ENCODE data around the gene COX8A. TPM values are rescaled to one million over a fixed set of nuclear protein-coding genes. Genes with fewer than 3 reads are reported as not detected.
"Not testable (repeated sequence)": the region's sequence is repeated elsewhere in the genome, so short reads cannot be mapped to it uniquely, and the experiment has no call there.

The COX8A gene
- total RNA-seq, 4 donors from 2014 or later = 41.0 to 359 (median 139) TPM

DNA sequence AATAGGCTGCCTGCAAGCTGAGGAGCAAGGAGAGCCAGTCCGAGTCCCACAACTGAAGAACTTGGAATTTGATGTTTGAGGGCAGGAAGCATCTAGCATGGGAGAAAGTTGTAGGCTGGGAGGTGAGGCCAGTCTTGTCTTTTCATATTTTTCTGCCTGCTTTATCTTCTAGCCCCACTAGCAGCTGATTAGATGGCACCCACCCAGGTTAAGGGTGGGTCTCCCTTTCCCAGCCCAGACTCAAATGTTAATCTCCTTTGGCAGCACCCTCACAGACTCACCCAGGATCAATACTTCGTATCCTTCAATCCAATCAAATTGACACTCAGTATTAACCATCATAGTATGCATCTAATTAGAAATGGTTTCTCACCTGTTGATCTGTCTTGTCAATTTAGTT is 5.0 kb upstream of the COX8A start:
- Histone ChIP-seq H3K9me3 (no peaks in the 10 kb centered on the region), H3K4me3 (no peak overlapping the region), H3K36me3 (no peaks in the 10 kb centered on the region), H3K27me3 (no peaks in the 10 kb centered on the region), H3K4me1 (no peaks in the 10 kb centered on the region), H3K27ac (no peak overlapping the region)
- no peak for TF ChIP-seq POLR2A (IDR thresholded peaks at IDR 0.05)
- TF ChIP-seq, protein P1, sequence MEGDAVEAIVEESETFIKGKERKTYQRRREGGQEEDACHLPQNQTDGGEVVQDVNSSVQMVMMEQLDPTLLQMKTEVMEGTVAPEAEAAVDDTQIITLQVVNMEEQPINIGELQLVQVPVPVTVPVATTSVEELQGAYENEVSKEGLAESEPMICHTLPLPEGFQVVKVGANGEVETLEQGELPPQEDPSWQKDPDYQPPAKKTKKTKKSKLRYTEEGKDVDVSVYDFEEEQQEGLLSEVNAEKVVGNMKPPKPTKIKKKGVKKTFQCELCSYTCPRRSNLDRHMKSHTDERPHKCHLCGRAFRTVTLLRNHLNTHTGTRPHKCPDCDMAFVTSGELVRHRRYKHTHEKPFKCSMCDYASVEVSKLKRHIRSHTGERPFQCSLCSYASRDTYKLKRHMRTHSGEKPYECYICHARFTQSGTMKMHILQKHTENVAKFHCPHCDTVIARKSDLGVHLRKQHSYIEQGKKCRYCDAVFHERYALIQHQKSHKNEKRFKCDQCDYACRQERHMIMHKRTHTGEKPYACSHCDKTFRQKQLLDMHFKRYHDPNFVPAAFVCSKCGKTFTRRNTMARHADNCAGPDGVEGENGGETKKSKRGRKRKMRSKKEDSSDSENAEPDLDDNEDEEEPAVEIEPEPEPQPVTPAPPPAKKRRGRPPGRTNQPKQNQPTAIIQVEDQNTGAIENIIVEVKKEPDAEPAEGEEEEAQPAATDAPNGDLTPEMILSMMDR (IDR thresholded peaks at IDR 0.05) = no peak
- DNase-seq = no peak
- intact Hi-C loops (cut with DNase I; ENCODE audit: low total_unique reads) = no loop called here

DNA sequence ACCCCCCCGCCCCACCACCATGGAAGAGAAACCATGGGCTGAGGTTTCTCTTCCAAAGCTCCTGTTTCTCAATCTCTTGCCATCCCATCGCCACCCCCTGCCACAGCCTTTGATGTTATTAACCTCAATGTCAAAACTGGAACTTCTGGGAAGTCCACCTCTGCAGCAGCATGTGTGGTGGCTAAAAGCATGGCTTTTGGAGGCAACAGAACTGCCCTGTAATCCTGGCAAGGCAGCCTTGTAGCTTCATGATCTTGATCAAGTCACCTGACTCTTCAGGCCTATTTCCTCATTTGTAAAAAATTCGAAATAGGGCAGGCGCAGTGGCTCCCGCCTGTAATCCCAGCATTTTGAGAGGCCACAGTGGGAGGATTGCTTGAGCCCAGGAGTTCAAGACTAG is 3.5 kb upstream of the COX8A start:
- DNase-seq = no peak
- TF ChIP-seq, protein P1 (IDR thresholded peaks at IDR 0.05) = no peak
- TF ChIP-seq POLR2A (IDR thresholded peaks at IDR 0.05) = no peak
- Histone ChIP-seq H3K4me1 (peaks cover 0 to 7% of the 10 kb centered on the region in 2 donors), H3K36me3 (no peaks in the 10 kb centered on the region), H3K9me3 (no peaks in the 10 kb centered on the region), H3K27me3 (no peaks in the 10 kb centered on the region), H3K27ac (no peak overlapping the region), H3K4me3 (no peak overlapping the region)
- intact Hi-C loops (cut with DNase I; ENCODE audit: low total_unique reads) = no loop called here

DNA sequence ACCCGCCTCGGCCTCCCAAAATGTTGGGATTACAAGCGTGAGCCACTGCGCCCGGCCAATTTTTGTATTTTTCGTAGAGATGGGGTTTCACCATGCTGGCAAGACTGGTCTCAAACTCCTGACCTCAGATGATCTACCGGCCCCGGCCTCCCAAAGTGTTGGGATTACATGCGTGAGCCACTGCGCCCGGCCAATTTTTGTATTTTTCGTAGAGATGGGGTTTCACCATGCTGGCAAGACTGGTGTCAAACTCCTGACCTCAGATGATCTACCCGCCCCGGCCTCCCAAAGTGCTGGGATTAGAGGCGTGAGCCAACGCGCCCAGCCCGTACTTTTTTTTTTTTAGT is 535 bp upstream of the COX8A start:
- H3K9me3 ChIP-seq; H3K27me3 ChIP-seq; H3K36me3 ChIP-seq; DNase-seq; intact Hi-C loops (cut with DNase I; ENCODE audit: low total_unique reads): not testable (repeated sequence)
- peaks cover 0 to 14% of the 10 kb centered on the region in 2 donors for H3K4me1 ChIP-seq
- peak overlapping the region in 1 of 2 donors; percentile 89 for H3K27ac ChIP-seq
- peak overlapping the region in 1 of 2 donors; percentile 98 for H3K4me3 ChIP-seq

DNA sequence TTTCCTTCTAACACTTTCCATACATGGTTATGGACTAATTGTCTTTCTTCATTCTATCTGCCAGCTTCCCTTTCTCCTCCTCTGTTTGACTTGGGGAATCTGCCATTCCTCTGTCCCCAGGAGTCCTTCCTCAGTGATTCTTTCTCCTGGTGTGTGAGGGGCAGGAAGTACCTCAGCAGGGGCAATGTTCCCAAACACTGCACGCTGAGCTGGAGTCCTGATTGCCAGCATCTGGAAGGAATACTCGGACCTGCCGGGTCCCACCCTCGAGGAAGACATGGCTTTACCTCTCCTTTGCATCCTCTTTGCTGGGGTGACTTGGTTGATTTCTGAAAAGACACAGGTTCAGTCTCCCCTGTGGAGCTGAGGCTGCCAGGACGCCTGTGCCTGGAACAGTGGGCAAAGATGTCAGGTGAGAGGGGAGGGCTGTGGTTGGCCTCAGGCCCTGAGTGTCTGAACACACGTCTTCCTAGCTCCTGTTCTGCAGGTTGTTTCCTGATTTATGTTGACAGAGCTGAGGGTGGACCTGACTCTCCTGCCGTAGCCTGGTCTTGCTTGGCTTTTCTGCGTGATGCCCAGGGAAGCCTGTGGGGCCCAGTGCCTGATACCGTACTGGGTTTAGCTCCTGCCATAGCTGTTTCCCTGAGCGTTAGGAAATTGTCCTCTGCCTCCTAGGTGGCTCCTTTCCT is 4.3 kb downstream of the COX8A start:
- Histone ChIP-seq H3K36me3 (no peaks in the 10 kb centered on the region), H3K27me3 (no peaks in the 10 kb centered on the region), H3K4me1 (peaks cover 0 to 14% of the 10 kb centered on the region in 2 donors), H3K27ac (no peak overlapping the region), H3K4me3 (no peak overlapping the region), H3K9me3 (no peaks in the 10 kb centered on the region)
- no peak for DNase-seq
- intact Hi-C loops (cut with DNase I; ENCODE audit: low total_unique reads) = no loop called here
- TF ChIP-seq POLR2A (IDR thresholded peaks at IDR 0.05) = no peak
- TF ChIP-seq, protein P1 (IDR thresholded peaks at IDR 0.05) = no peak

DNA sequence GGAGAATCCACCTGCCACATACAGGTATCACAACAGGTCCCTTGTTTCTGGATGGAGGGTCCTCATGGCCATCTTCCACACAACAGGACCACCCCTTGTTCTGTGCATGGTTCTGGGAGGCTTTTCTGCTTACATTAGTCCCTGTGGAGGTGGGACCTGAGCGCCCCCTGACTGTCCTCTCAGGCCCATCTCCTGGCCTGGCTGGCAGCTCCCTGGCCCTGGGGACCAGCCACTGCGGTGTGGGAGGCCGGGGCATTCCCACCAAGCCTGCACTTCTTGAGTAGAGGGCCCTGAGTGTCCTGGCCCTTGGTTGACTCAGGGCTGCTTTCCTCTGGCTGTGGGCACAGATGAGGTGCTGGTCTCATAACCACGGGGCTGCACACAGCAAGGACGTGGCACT is 5.0 kb downstream of the COX8A start:
- H3K27ac ChIP-seq = no peak overlapping the region
- TF ChIP-seq, protein P1 (IDR thresholded peaks at IDR 0.05) = no peak
- no peak for TF ChIP-seq POLR2A (IDR thresholded peaks at IDR 0.05)
- no peak for DNase-seq

DNA sequence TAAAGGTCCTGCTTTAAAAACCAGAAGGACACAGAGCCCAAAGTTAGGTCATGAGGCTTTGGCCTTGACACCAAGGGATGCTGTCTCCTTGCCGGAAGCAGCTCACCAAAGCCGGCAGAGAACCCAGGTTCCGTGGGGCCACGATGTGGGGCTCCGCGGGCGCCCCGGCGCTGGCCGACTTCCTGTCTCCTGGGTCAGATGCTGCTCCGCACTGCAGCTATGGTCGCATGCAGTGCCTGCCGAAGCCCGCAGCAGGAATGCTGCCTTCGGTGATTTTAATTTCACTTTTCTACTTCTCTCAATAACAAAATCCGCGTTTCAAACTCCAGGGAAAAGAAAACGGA is 11.4 kb downstream of the COX8A start:
- H3K9me3 ChIP-seq = no peaks in the 10 kb centered on the region
- peak overlapping the region; percentile 78 to 86 for H3K27ac ChIP-seq
- intact Hi-C loops (cut with DNase I; ENCODE audit: low total_unique reads) = no loop called here
- H3K27me3 ChIP-seq = no peaks in the 10 kb centered on the region
- H3K36me3 ChIP-seq = no peaks in the 10 kb centered on the region
- TF ChIP-seq, protein P1 (IDR thresholded peaks at IDR 0.05) = no peak
- no peak for TF ChIP-seq POLR2A (IDR thresholded peaks at IDR 0.05)
- H3K4me3 ChIP-seq = peak overlapping the region; percentile 82 to 85
- no peak for DNase-seq
- H3K4me1 ChIP-seq = peaks cover 0 to 7% of the 10 kb centered on the region in 2 donors

More for the DNA sequence above, 5.0 kb downstream of the COX8A start:
- peaks cover 0 to 14% of the 10 kb centered on the region in 2 donors for H3K4me1 ChIP-seq
- H3K27me3 ChIP-seq = no peaks in the 10 kb centered on the region
- no peaks in the 10 kb centered on the region for H3K36me3 ChIP-seq
- no peak overlapping the region for H3K4me3 ChIP-seq
- no peaks in the 10 kb centered on the region for H3K9me3 ChIP-seq
- intact Hi-C loops (cut with DNase I; ENCODE audit: low total_unique reads) = no loop called here

Data from uterus (tissue), 4 donors.